NOMO-1 (cell line): Measurements from ENCODE around the gene GNB3.

ENCODE experiments used
- DNase-seq, 2 experiments: peaks; one replicate each; lab custom pipeline; 2025; ENCODE audit not compliant: unreplicated experiment in 2 of 2; lab: John Stamatoyannopoulos, UW

GNB3 gene

DNA sequence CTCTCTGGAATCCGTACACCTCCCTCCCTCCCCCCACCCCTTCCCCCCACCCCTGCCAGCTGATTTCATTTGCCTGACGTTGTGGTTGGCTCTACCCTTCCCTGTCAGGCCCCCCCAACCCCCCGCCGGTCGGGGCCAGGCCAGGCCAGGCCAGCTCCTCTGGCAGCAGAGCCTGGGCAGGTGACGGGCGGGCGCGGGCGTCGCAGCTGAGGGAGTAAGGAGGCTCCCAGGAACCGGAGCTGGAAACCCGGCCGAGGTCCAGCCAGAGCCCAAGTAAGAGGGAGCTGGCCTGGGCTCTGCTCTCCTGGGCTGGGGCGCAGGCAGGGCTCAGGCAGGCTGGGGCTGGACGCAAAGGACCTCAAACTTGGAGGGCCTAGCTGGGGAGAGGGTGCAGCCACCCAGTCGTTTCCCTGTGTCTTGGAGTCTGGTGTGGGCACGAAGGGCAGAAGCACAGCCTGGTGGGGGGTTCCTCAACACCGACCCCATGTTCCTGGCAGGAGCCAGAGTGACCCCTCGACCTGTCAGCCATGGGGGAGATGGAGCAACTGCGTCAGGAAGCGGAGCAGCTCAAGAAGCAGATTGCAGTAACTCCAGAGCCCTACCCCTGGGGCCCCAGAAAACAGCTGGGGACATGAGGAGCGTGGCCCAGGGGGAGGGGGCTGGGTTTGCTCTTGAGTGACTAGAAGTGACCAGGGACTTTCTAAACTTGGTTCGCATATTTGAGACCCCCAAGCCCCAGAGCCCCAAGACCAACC lies at the start of gene GNB3:
GNB3 (plus strand) TSS at position 165 of the 755 bp plus-strand sequence; CDS start at position 528, 363 bp downstream.
- DNase-seq = no peak

DNA sequence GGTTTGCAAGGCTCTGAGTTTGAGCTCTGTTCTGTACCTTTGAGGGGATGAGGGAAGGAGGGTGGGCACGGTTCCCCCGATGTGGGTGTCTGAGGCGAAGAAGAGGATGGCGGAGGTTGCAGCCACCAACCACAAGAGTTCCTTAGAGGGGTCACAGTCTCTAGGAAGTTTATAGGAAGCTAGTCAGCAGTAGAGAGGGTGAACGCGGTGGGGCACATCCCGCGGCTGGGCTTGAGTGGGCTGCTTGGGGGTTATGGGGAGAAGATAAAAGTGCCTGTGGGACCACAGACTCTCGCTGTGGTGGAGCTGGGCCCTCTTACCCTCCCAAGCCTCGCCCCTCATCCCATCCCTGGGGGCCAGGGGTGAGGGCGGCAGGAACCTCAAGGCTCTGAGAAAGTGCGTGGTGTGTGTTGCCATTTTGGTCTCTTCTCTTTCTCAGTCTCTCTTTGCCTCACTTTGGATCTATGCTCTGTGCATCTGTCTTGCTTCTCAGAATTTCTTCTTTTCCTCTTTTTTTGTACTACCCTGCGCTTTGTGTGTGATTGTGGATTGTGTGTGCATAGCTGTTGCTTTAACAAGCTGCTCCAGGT lies 48.7 kb upstream of the GNB3 start:
- DNase-seq = no peak

DNA sequence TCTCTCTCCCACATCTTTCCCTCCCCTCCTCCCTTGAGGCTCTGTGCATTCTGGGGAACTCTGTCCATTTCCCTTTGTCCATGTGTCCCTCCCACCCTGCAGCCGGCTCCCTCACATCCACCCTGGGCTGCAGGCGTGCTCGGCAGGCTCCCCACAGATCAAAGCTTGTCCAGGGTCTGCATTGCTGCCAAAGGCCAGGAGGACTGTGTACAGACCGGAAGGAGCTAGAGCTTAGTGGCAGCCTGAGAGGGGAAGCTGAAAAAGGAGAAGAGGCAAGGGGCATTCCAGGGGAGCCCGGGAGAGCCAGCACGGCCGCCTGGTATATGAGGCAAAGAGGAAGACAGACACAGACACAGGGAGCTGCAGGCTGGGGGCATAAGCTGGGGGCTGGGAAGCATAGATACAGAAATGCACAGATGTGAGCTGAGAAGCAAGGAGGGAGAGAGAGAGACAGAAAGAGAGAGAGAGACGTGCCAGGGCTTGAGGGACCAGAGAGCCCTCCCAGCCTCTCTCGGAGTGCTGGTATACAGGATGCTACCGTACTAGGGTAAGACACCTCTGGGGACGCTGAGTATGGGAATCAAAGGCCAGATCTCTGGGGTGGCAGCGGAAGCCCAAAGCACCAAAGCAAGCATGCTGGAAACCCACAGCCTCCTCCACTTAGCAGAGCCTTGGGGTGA lies 48.1 kb upstream of the GNB3 start:
- DNase-seq = peak; percentile 66 to 68

DNA sequence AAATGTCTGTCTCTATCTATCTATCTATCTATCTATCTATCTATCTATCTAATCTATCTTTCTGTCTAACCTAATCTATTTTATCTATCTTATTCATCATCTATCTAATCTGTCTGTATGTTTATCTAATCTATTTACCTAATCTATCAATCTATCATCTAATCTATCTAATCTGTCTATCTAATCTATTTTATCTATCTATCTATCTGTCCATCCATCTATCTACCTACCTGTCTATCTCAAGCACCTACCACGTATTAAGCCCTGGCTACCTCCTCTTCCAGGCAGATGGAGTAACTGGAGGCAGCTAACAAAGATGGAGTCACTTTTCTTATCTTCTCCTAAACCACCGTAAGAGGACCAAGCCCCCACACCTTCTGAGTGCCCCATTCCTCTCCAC lies 45.6 kb upstream of the GNB3 start:
- no peak for DNase-seq

DNA sequence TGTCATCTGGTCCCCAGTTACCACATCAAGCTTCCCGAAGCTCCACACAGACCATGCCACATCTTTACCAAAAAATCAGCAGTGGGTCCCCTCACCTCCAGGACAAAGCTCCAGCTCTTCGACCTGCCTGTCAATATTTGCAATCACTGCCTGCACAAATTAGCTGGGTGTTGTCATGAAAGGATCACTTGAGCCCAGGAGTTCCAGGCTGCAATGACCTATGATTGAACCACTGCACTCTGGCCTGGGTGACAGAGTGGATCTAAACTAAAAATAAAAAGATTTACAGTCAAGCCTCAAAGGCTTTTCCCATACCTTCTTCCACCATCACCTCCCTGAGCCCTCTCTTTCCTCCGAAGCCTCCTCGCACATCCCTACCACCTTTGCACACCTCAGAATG lies 44.1 kb upstream of the GNB3 start:
- no peak for DNase-seq

DNA sequence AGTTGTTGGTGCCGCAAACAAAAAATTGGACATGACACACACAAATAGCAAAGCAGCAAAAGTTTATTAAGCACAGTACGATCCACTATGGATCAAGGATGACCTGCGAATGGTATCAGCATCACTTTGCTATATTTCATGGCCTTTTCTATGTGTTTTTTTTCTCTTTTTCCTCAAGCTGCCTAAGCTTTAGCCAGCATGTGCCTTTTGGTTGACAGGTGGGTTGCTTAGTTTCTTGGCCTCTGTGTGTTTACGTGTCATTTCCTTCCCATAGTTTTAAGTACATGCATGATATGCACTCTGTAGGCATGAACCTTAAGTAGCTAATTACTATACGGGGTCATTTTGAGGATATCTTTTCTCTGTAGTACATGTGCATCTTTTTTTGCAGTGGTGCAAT lies 41.6 kb upstream of the GNB3 start:
- DNase-seq = no peak

DNA sequence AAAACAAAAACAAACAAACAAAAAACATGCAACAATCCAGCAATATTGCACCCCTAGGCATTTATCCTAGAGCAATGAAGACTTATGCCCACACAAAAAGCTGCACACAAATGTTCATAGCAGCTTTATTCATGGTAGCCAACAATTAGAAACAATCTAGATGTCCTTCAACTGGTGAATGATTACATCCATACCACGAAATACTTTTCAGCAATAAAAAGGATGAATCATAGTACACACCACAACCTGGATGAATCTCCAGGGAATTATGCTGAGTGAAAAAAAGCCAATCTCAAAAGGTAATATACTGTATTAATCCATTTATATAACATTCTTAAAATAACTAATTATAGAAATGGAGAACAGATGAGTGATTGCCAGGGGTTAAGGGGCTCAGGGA lies 33.6 kb upstream of the GNB3 start:
- DNase-seq = no peak

DNA sequence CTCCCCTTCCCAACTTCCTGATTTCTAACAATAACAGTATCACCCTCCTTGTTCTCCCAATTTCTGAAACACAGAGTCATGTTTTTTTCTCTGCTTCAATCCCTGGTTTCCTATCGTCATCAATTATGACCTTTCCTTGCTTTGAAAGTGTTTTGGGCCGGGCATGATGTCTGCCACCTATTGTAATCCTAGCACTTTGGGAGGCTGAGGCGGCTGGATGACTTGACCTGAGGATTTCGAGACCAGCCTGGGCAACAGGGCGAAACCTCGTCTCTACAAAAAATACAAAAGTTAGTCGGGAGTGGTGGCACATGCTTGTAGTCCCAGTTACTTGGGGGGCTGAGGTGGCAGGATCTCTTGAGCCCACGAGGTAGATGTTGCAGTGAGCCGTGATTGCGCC lies 31.7 kb upstream of the GNB3 start:
- no peak for DNase-seq

DNA sequence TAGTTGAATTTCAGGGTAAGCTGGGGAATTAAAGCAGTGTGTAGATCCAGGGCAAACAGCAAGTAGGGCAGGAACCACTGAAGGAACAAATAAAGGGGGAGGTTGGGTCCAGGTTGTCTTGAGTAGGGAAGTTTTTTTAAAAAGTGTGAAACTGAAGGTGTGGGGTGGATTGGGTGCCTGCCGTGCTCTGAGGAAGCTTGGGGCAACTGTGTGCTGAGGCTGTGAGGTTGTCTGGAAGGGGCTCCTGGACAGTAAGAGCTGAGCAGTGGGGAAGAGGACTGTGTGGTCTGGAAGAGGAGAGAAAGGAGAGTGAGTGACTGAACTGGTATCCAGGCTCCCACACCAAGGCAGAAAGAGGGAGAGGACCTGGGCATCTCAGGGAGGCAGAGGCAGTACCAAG lies 30.0 kb upstream of the GNB3 start:
- no peak for DNase-seq

DNA sequence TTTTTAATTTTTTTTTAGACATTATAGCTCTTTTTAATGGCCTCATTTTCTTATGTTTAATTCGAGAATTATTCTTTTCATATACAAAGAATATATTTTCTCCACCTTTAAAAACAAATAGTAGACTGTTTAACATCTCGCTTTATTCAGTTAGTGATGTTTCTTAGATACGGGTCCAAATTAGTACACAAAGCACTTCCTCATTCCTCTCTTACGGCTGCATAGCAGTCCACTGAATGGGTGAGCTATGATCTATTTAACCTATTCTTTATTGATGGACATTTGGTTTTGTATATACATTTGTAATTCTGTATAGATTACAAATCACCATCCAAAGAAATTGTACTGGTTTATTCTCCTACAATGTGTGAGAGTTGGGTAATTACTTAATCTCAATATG lies 27.4 kb upstream of the GNB3 start:
- no peak for DNase-seq

DNA sequence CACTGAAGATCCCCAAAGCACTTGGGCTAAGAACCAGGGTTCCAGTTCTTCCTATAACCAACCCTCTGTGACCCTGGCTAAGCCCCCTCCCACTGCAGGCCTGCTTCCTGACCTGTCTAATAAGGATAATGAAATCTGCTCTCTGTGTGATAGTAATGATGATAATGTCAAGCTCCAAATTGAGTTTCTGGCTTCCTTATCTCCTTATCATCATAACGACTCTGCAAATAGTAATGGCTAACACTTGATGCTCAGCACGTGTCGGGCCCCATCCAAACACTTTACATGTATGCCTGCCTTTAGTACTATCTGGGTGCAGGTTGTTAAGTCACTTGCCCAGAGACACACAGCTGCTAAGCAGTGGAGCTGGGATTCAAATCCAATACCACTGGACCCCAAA lies 24.1 kb upstream of the GNB3 start:
- no peak for DNase-seq

DNA sequence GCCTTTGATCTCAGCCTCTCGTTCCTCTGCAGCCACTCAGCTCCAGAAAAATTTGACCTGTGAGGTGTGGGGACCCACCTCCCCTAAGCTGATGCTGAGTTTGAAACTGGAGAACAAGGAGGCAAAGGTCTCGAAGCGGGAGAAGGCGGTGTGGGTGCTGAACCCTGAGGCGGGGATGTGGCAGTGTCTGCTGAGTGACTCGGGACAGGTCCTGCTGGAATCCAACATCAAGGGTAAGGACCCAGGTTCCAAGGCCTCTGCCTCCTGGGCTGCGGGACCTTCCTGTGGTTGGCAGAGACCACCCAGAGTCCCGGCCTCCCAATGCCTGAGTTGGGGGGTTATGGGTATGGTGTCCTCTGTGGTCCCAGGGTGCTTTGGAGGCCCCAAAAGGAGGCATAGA lies 23.6 kb upstream of the GNB3 start:
- DNase-seq = no peak

DNA sequence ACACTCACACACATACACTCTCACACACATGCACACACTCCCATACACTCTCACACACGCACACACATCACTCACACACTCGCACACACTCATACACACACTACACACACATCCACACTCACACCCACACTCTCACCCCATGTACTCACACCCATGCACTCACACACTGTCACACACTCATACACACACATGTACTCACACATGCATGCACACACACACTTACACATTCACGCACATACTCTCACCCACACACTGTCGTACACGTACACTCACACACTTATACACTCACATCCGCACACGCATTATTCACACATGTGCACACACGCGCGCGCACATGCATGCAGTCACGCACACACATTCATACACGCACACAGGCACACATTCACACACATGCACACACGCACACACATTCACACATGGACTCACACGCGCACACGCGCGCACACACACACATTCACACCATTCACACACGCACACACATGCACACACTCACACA lies 23.0 kb upstream of the GNB3 start:
- no peak for DNase-seq

DNA sequence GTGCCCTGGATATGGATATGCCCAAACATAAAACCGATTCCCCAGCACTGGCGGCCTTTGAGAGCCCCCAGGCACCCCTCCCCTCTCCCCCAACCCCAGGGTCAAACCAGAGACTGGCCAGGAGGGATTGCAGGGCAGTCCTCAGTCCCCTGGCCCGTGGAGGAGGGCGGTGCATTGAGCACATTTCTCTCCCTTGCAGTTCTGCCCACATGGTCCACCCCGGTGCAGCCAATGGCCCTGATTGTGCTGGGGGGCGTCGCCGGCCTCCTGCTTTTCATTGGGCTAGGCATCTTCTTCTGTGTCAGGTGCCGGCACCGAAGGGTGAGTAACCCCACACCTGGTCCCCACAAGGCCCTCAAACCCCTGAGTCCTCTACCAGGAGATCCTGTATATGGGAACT lies 22.5 kb upstream of the GNB3 start:
- DNase-seq = no peak

DNA sequence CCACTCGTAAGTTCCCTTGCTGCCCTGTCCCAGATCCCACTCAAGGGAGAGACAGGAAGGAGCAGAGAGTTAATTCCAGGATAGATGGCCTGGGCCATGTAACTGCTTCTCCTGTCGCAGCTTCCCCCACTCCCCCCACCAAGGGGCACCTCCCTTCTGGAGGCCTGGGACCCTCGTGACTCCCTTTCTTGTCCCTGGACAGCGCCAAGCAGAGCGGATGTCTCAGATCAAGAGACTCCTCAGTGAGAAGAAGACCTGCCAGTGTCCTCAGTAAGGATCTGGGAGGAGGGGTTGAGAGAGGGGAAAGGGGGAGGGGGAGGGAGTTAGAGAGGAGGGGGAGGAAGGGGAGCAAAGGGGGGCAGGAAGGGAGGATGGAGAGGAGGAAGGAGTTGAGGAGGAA lies 22.1 kb upstream of the GNB3 start:
- DNase-seq = no peak

DNA sequence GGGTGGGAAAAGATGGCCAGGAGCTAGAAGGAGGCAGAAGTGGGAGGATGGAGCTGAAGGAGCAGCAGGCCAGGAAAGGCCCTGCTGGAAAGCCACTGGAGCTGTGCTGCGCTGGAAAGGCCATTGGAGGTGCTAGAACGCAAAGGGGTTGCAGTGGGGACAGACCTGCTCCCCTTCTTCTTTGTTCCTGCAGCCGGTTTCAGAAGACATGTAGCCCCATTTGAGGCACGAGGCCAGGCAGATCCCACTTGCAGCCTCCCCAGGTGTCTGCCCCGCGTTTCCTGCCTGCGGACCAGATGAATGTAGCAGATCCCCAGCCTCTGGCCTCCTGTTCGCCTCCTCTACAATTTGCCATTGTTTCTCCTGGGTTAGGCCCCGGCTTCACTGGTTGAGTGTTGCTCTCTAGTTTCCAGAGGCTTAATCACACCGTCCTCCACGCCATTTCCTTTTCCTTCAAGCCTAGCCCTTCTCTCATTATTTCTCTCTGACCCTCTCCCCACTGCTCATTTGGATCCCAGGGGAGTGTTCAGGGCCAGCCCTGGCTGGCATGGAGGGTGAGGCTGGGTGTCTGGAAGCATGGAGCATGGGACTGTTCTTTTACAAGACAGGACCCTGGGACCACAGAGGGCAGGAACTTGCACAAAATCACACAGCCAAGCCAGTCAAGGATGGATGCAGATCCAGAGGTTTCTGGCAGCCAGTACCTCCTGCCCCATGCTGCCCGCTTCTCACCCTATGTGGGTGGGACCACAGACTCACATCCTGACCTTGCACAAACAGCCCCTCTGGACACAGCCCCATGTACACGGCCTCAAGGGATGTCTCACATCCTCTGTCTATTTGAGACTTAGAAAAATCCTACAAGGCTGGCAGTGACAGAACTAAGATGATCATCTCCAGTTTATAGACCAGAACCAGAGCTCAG lies 21.4 kb upstream of the GNB3 start:
- DNase-seq = no peak

DNA sequence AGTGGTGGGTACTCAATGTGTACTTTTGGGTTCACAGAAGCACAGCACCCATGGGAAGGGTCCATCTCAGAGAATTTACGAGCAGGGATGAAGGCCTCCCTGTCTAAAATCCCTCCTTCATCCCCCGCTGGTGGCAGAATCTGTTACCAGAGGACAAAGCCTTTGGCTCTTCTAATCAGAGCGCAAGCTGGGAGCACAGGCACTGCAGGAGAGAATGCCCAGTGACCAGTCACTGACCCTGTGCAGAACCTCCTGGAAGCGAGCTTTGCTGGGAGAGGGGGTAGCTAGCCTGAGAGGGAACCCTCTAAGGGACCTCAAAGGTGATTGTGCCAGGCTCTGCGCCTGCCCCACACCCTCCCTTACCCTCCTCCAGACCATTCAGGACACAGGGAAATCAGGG lies 20.6 kb upstream of the GNB3 start:
- no peak for DNase-seq

DNA sequence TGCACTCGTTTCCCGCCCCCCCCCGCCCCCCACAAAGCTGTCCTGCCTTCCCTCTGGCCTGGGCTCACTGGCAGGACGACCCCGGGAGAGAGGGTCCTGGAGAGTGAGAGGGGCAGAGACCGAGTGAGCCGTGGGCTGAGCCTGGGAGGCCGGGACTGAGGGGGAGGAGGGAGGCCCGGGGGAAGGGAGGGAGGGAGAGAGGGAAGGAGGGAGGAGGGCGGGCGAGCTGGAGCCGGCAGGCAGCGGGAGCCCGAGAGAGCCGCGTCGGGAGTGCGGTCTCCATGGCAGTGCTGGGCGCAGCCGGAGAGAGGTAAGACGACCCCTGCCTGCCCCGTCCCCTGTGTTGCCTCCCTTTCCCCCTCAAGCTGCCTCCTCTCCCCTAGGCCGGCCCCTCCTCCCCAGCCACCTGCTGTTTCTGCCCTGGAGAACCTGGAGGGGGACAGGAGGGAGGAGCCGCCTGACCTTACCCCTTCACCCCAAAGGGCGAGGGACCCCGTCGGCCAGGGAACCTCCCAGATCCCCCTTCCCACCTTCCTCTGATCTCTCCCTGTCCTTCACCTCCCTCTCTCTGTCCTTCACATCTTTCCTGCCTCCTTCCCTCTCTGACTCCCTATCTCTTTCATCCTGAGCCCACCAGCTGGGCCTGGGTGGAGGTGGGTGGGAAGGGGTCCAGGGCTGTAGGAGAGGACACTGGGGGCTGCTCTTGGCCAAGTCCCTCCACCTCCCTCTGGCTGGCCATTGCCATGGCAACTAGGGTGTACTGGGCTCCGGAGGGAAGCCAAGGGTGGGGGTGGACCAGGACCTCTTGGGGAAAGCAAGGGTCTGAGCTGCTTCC lies 18.9 kb upstream of the GNB3 start, which contains the start of gene GPR162:
GPR162 (plus strand) TSS at position 231 of the 835 bp plus-strand sequence. CDS start 2,078 bp downstream, outside the sequence.
- DNase-seq = no peak

DNA sequence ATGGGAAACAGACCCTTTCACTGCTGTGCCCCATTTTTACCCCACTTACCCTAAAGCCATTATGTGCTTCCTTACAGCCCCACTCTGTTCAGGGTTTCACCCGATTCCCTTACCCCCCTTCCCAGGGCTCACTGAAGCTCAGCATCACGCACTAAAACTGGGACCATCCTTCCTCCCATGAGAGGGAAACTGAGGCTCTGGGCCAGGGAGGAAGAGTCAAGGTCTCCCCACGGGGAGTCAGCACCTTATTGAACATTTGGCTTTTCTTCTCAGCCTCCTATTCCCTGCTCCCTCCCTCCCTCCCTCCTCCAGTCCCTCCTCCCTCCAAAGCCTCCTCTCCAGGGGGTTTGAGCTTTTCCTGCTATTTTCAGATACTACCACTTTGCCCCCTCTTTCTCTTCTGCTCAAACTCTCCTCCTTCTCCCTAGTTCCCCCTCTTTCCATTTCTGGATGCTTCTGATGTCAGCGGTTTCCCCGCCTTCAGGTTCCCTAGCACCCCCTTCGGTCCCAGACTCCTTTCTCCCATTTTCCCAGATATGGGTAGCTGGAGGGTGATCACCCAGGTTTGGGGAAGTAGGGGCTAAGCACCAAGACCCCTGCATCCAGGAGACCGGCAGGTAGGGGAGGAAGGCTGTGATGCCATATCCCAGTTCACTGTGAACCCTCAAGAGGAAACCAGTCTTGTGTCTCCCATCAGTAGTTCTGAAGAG lies 18.1 kb upstream of the GNB3 start:
- no peak for DNase-seq
